Measurements from ENCODE around the gene CCND2. TPM values are rescaled to one million over a fixed set of nuclear protein-coding genes. Genes with fewer than 3 reads are reported as not detected.

CCND2 gene
- total and polyA plus RNA-seq, 4 donors = 0.50 to 16.5 (median 3.0) TPM

DNA sequence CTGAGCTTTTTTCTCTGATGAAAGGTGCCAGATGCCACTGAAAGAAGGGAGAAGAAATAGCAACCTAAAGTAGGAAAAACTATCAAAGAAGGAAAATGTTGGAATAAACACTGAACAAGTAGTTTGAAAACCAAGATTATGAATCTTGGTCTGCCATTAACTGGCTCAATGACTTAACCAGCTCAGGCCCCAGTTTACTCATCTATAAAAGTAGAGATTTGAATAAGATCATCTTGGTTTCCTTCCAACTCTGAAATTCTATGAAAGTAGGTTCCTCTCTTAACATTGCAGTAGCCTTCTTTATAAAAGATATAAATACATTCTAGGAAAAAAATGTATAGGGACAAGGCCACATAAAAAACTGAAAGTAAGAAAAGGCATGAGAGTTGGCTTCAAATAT lies 16.1 kb upstream of the CCND2 start (continued):
- TF ChIP-seq SP1 (IDR thresholded peaks at IDR 0.05) (no peak), YY1 (IDR thresholded peaks at IDR 0.05) (no peak), TAF1 (conservative IDR thresholded peaks at IDR 0.05) (no peak), GABPA (IDR thresholded peaks at IDR 0.05 in 1 of 2, conservative IDR thresholded peaks at IDR 0.05 in 1 of 2) (no peak), FOXA1 (IDR thresholded peaks at IDR 0.05) (no peak)
- TF ChIP-seq, protein P1, sequence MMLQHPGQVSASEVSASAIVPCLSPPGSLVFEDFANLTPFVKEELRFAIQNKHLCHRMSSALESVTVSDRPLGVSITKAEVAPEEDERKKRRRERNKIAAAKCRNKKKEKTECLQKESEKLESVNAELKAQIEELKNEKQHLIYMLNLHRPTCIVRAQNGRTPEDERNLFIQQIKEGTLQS (IDR thresholded peaks at IDR 0.05) = no peak

DNA sequence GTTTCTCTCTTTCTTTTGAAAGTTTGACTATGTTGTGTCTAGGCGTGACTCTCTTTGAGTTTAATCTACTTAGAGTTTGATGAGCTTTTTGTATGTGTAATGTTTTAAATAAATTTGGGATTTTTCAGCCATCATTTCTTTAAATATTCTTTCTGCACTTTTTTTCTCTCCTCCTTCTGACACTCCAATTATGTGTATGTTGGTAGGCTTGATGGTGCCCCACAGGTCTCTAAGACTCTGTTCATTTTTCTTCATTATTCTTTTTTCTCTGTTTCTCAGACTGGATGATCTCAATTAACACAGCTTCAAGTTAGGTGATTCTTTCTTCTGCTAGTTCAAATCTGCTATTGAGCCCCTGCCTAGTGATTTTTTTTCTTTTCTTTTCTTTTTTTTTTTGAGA lies 14.5 kb upstream of the CCND2 start:
- Histone ChIP-seq H3K4me1 (ENCODE audit: control insufficient read depth in 4 of 4, insufficient read depth in 4 of 4, low read length in 3 of 4) (no peaks in the 10 kb centered on the region), H3K27ac (ENCODE audit: low read depth in 1 of 2, low read length in 2 of 2) (no peak overlapping the region), H3K36me3 (ENCODE audit: control insufficient read depth in 4 of 4, insufficient read depth in 3 of 4, low read depth in 1 of 4, low read length in 3 of 4) (no peaks in the 10 kb centered on the region), H3K9me3 (ENCODE audit: control insufficient read depth in 4 of 4, low read length in 3 of 4) (peaks cover 0 to 5% (median 0%) of the 10 kb centered on the region in 4 donors), H3K9ac (ENCODE audit: low read depth in 1 of 2, low read length in 2 of 2) (no peak overlapping the region), H3K4me3 (ENCODE audit: low read depth in 1 of 3, low read length in 3 of 3) (no peak overlapping the region), H3K27me3 (ENCODE audit: control insufficient read depth in 4 of 4, insufficient read depth in 4 of 4, low read length in 3 of 4) (peaks cover 0 to 2% (median 0%) of the 10 kb centered on the region in 4 donors)
- TF ChIP-seq, protein P2, sequence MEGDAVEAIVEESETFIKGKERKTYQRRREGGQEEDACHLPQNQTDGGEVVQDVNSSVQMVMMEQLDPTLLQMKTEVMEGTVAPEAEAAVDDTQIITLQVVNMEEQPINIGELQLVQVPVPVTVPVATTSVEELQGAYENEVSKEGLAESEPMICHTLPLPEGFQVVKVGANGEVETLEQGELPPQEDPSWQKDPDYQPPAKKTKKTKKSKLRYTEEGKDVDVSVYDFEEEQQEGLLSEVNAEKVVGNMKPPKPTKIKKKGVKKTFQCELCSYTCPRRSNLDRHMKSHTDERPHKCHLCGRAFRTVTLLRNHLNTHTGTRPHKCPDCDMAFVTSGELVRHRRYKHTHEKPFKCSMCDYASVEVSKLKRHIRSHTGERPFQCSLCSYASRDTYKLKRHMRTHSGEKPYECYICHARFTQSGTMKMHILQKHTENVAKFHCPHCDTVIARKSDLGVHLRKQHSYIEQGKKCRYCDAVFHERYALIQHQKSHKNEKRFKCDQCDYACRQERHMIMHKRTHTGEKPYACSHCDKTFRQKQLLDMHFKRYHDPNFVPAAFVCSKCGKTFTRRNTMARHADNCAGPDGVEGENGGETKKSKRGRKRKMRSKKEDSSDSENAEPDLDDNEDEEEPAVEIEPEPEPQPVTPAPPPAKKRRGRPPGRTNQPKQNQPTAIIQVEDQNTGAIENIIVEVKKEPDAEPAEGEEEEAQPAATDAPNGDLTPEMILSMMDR (IDR thresholded peaks at IDR 0.05; ENCODE audit: low read depth, low read length, missing input control) = no peak
- no peak for TF ChIP-seq NR2F2 (IDR thresholded peaks at IDR 0.05)
- TF ChIP-seq, protein P1 (IDR thresholded peaks at IDR 0.05) = no peak
- no peak for TF ChIP-seq SP1 (IDR thresholded peaks at IDR 0.05)
- no peak for TF ChIP-seq HNF4G (IDR thresholded peaks at IDR 0.05)
- no peak for TF ChIP-seq FOXA1 (IDR thresholded peaks at IDR 0.05)
- TF ChIP-seq GABPA (IDR thresholded peaks at IDR 0.05 in 1 of 2, conservative IDR thresholded peaks at IDR 0.05 in 1 of 2) = no peak
- TF ChIP-seq, protein P3, sequence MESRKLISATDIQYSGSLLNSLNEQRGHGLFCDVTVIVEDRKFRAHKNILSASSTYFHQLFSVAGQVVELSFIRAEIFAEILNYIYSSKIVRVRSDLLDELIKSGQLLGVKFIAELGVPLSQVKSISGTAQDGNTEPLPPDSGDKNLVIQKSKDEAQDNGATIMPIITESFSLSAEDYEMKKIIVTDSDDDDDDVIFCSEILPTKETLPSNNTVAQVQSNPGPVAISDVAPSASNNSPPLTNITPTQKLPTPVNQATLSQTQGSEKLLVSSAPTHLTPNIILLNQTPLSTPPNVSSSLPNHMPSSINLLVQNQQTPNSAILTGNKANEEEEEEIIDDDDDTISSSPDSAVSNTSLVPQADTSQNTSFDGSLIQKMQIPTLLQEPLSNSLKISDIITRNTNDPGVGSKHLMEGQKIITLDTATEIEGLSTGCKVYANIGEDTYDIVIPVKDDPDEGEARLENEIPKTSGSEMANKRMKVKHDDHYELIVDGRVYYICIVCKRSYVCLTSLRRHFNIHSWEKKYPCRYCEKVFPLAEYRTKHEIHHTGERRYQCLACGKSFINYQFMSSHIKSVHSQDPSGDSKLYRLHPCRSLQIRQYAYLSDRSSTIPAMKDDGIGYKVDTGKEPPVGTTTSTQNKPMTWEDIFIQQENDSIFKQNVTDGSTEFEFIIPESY (IDR thresholded peaks at IDR 0.05) = no peak
- no peak for TF ChIP-seq HNF4A (conservative IDR thresholded peaks at IDR 0.05)
- no peak for TF ChIP-seq EGR1 (IDR thresholded peaks at IDR 0.05; ENCODE audit: low read depth in 2 of 2)
- TF ChIP-seq, protein P4, sequence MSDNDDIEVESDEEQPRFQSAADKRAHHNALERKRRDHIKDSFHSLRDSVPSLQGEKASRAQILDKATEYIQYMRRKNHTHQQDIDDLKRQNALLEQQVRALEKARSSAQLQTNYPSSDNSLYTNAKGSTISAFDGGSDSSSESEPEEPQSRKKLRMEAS (IDR thresholded peaks at IDR 0.05) = no peak
- DNase-seq (ENCODE audit: low spot score) = no peak
- 77% methylated on average over 1 of the region's 1 CpG for WGBS

DNA sequence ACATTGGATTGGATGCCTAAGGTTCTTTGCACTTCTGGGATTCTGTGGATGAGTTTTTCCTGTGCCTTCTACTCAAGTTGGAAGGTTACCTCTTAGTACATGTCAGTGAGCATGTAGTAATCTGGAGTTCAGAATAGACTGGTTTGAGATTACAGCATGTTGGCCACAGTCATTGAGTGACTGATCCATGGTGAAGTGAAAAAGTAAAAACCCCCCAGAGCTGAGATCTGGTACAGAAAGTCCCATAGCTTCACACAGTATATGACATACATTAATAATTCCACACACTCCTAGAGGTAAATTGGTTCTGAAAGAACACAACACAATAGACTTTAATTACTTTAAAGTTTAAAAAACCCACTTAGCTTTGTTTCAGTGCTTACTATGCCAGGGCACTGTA lies 11.9 kb upstream of the CCND2 start:
- H3K36me3 ChIP-seq (ENCODE audit: control insufficient read depth in 4 of 4, insufficient read depth in 3 of 4, low read depth in 1 of 4, low read length in 3 of 4) = no peaks in the 10 kb centered on the region
- DNase-seq (ENCODE audit: low spot score) = no peak
- H3K27ac ChIP-seq (ENCODE audit: low read depth in 1 of 2, low read length in 2 of 2) = no peak overlapping the region
- TF ChIP-seq NR2F2 (IDR thresholded peaks at IDR 0.05) = no peak
- TF ChIP-seq TAF1 (conservative IDR thresholded peaks at IDR 0.05) = no peak
- TF ChIP-seq FOXA1 (IDR thresholded peaks at IDR 0.05) = no peak
- no peak for TF ChIP-seq EGR1 (IDR thresholded peaks at IDR 0.05; ENCODE audit: low read depth in 2 of 2)
- no peak for TF ChIP-seq SP1 (IDR thresholded peaks at IDR 0.05)
- TF ChIP-seq JUND (IDR thresholded peaks at IDR 0.05) = no peak
- no peak for TF ChIP-seq FOXA2 (IDR thresholded peaks at IDR 0.05)
- TF ChIP-seq, protein P3 (IDR thresholded peaks at IDR 0.05) = no peak
- TF ChIP-seq HNF4G (IDR thresholded peaks at IDR 0.05) = no peak
- no peak for TF ChIP-seq GABPA (IDR thresholded peaks at IDR 0.05 in 1 of 2, conservative IDR thresholded peaks at IDR 0.05 in 1 of 2)
- no peak for TF ChIP-seq RAD21 (IDR thresholded peaks at IDR 0.05)
- TF ChIP-seq, protein P2 (IDR thresholded peaks at IDR 0.05; ENCODE audit: low read depth, low read length, missing input control) = no peak
- TF ChIP-seq, protein P4 (IDR thresholded peaks at IDR 0.05) = no peak
- H3K27me3 ChIP-seq (ENCODE audit: control insufficient read depth in 4 of 4, insufficient read depth in 4 of 4, low read length in 3 of 4) = peaks cover 0 to 2% (median 0%) of the 10 kb centered on the region in 4 donors
- no peaks in the 10 kb centered on the region for H3K4me1 ChIP-seq (ENCODE audit: control insufficient read depth in 4 of 4, insufficient read depth in 4 of 4, low read length in 3 of 4)
- peaks cover 0 to 5% (median 0%) of the 10 kb centered on the region in 4 donors for H3K9me3 ChIP-seq (ENCODE audit: control insufficient read depth in 4 of 4, low read length in 3 of 4)
- no peak overlapping the region for H3K4me3 ChIP-seq (ENCODE audit: low read depth in 1 of 3, low read length in 3 of 3)
- no peak overlapping the region for H3K9ac ChIP-seq (ENCODE audit: low read depth in 1 of 2, low read length in 2 of 2)
